Prostate gland (tissue), 2 donors: Measurements from ENCODE around the gene SPOP.
A peak's percentile ranks its signal among the peaks of the same experiment; 100 is the strongest.

Source experiments
- POLR2A ChIP-seq: fragments of 450-650 bp; IDR thresholded peaks from one replicate; pipeline ENCODE4 v1.6.1; 2016; ENCODE audit warnings: antibody characterized with exemption, mild to moderate bottlenecking
- POLR2AphosphoS5 ChIP-seq: sonication (generic); formaldehyde crosslinking; IDR thresholded peaks from one replicate; pipeline ENCODE4 v1.6.1; 2017; ENCODE audit warnings: antibody characterized with exemption
- TF ChIP-seq, protein P1 (sequence below), 4 experiments: fragments of 200-600 bp in 2 of 4; fragments of 450-650 bp in 2 of 4; sonication (generic) in 2 of 4; IDR thresholded peaks; 1 replicate in 3 of 4; 2 replicates in 1 of 4; pipeline ENCODE4 v1.5.1; 2016 to 2019; ENCODE audit warnings: antibody characterized with exemption in 4 of 4, mild to moderate bottlenecking in 2 of 4, moderate library complexity in 2 of 4

DNA sequence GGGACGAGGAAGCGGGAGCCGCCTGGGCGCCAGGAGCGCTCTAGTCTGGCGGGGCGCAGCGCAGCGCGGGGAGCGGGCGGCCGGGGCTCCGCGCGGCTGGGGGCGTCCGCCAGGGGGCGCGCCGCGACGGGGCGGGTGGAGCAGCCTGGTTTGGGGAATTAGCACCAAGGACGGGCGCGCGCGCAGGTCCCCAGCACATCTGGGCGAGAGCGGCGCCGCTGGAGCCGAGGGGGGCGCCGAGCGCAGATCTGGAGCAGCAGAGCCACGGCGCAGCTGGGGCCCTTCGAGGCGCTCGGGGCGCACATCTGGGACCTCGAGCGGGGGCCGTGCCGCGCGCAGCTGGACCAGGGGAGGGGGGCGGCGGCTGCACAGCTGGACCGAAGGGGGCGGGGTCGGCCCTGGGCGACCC lies 102.2 kb downstream of the SPOP start, which contains the start of gene NXPH3:
- TF ChIP-seq, protein P1, sequence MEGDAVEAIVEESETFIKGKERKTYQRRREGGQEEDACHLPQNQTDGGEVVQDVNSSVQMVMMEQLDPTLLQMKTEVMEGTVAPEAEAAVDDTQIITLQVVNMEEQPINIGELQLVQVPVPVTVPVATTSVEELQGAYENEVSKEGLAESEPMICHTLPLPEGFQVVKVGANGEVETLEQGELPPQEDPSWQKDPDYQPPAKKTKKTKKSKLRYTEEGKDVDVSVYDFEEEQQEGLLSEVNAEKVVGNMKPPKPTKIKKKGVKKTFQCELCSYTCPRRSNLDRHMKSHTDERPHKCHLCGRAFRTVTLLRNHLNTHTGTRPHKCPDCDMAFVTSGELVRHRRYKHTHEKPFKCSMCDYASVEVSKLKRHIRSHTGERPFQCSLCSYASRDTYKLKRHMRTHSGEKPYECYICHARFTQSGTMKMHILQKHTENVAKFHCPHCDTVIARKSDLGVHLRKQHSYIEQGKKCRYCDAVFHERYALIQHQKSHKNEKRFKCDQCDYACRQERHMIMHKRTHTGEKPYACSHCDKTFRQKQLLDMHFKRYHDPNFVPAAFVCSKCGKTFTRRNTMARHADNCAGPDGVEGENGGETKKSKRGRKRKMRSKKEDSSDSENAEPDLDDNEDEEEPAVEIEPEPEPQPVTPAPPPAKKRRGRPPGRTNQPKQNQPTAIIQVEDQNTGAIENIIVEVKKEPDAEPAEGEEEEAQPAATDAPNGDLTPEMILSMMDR (IDR thresholded peaks at IDR 0.05): peak; percentile 40 to 89 (median 70)
- TF ChIP-seq POLR2A (no peak), POLR2AphosphoS5 (no peak)
